Measurements from ENCODE around the gene MAGOH. TPM values are rescaled to one million over a fixed set of nuclear protein-coding genes. Genes with fewer than 3 reads are reported as not detected.
A peak's percentile ranks its signal among the peaks of the same experiment; 100 is the strongest.

The MAGOH gene
- total and polyA plus RNA-seq, 2 donors (not counting 3 experiments of a cell fraction or from before 2014, with no cell fraction given) = 25.9 to 60.1 TPM

- POLR2A ChIA-PET = interaction anchor here (0.7 kb wide), 1 partner anchor 45 kb away, joined by 3 read pairs; no protein-coding TSS in a partner anchor
- no peaks in the 10 kb centered on the region for H3K27me3 ChIP-seq (ENCODE audit: control insufficient read depth in 2 of 2, insufficient read depth in 2 of 2, low read length in 2 of 2)
- peak; percentile 66 for FAIRE-seq
Measured at GRCh38 chr1:53278298-53278725, 40.0 kb upstream of the MAGOH start.

More at GRCh38 chr1:53278298-53278725, 40.0 kb upstream of the MAGOH start:
- Histone ChIP-seq H3K4me1 (ENCODE audit: control insufficient read depth, extremely low read depth, insufficient read depth, low read length) (no peaks in the 10 kb centered on the region), H2AFZ (ENCODE audit: low read depth, low read length) (no peak overlapping the region), H4K20me1 (replicated peaks; ENCODE audit: control insufficient read depth, extremely low read depth, insufficient read depth, low read length) (no peaks in the 10 kb centered on the region), H3K4me3 (replicated peaks in 1 of 3; ENCODE audit: insufficient read depth in 1 of 3, low read depth in 1 of 3, low read length in 3 of 3) (no peak overlapping the region), H3K27ac (ENCODE audit: insufficient read depth, low read depth, low read length) (no peak overlapping the region), H3K9ac (replicated peaks; ENCODE audit: extremely low read depth, insufficient read depth, low read length) (no peak overlapping the region), H3K9me1 (replicated peaks; ENCODE audit: control insufficient read depth, extremely low read depth, insufficient read depth, low read length) (no peaks in the 10 kb centered on the region), H3K9me3 (replicated peaks; ENCODE audit: control insufficient read depth, insufficient read depth, low read length) (no peaks in the 10 kb centered on the region), H3K36me3 (ENCODE audit: control insufficient read depth in 2 of 2, extremely low read depth in 1 of 2, insufficient read depth in 2 of 2, low read length in 2 of 2) (peaks cover 0 to 4% of the 10 kb centered on the region in 2 experiments), H3K4me2 (ENCODE audit: insufficient read depth, low read length) (no peak overlapping the region), H3K79me2 (ENCODE audit: control insufficient read depth, insufficient read depth, low read length) (no peaks in the 10 kb centered on the region)
- BruUV-seq (replicated peaks) = no TSS peak
- intact Hi-C loops (cut with micrococcal nuclease) = loop anchor here (1.0 to 5.0 kb wide), 3 partner anchors 48 to 194 kb away; no protein-coding TSS in a partner anchor
- peak; percentile 36 for DNase-seq (ENCODE audit: low read depth, low spot score)
- TF ChIP-seq CTCF (IDR thresholded peaks at IDR 0.05; ENCODE audit: extremely low read depth in 1 of 2, insufficient read depth in 1 of 2, low read depth in 1 of 2, low read length in 2 of 2) (peak; percentile 79 to 83), MYC (IDR thresholded peaks at IDR 0.05; ENCODE audit: low read depth, low read length) (no peak)
- CTCF ChIA-PET = interaction anchor here (0.6 to 6.6 kb wide), 28 partner anchors 8 to 437 kb away, joined by 3 to 271 read pairs (median 3); no protein-coding TSS in a partner anchor
- dilution Hi-C loops (cut with MboI; ENCODE audit: extremely low pct_ligation_motif_present, low sequenced_read_pairs) = no loop called here
